Stimulated activated naive CD8-positive, alpha-beta T cell treated with anti-CD3 and anti-CD28 coated beads, Interleukin-15, amount 100 ng/mL, for 72 hours (primary cell): ENCODE results near the gene SPATA31D1.

ENCODE experiments used
- ATAC-seq: fragments of 150-1000 bp; cut with Tn5 transposase; 2 replicates; pipeline ENCODE4 v1.10.0; 2021; ENCODE audit warnings: mild to moderate bottlenecking, moderate library complexity
- DNase-seq, 2 donors: peaks; one replicate each; pipeline ENCODE4 v3.0.0; 2021 to 2022
- H3K27ac Mint-ChIP-seq, 2 donors: one replicate each; pipeline ENCODE4 v1.8.0; 2022; ENCODE audit warnings: mild to moderate bottlenecking in 2 of 2, mixed read lengths in 2 of 2, moderate library complexity in 2 of 2
- H3K27me3 Mint-ChIP-seq: one replicate; pipeline ENCODE4 v1.8.0; 2022; ENCODE audit warnings: mixed read lengths
- H3K4me1 Mint-ChIP-seq: one replicate; pipeline ENCODE4 v1.8.0; 2022; ENCODE audit warnings: mild to moderate bottlenecking, mixed read lengths
- H3K4me3 Mint-ChIP-seq, 2 donors: one replicate each; pipeline ENCODE4 v1.8.0; 2022; ENCODE audit warnings: mild to moderate bottlenecking in 2 of 2, mixed read lengths in 2 of 2, moderate library complexity in 1 of 2
- H3K9me3 Mint-ChIP-seq, 2 donors: one replicate each; pipeline ENCODE4 v1.8.0; 2022; ENCODE audit warnings: mixed read lengths in 2 of 2

Gene SPATA31D1

DNA sequence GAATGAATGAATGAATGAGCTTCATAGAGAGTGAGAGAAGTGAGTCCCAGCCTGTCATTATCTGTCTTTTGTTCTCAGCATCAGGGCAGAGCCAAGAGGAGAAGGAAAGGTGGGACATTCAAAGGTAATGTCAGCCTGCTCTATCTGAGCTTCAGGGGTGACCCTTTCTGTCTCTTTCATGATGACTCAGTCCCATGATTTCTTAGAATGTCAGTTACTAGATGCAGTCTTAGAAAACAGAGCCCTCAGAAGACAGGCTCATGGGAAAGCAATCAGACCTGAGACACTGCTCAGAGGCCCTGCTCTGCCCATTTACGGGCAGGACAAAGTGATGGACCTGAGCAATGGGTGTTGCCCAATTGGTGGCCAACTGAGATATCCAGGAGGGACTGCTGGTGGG lies 1.1 kb downstream of the SPATA31D1 start:
- DNase-seq (no peak), ATAC-seq (no peak)
- peaks cover 9% of the 10 kb centered on the region for H3K27me3 Mint-ChIP-seq
- no peak overlapping the region for H3K27ac Mint-ChIP-seq
- no peaks in the 10 kb centered on the region for H3K4me1 Mint-ChIP-seq
- no peak overlapping the region for H3K4me3 Mint-ChIP-seq
- peaks cover 0 to 22% of the 10 kb centered on the region in 2 donors for H3K9me3 Mint-ChIP-seq

- H3K4me1 Mint-ChIP-seq = no peaks in the 10 kb centered on the region
- H3K27me3 Mint-ChIP-seq = peaks cover 9% of the 10 kb centered on the region
These were observed 5.1 kb downstream of the SPATA31D1 start for GRCh38 chr9:81993656-81994055.

GRCh38 chr9:81999806-82000205 lies 11.2 kb downstream of the SPATA31D1 start:
- no peaks in the 10 kb centered on the region for H3K27me3 Mint-ChIP-seq
- DNase-seq (no peak), ATAC-seq (no peak)
- no peak overlapping the region for H3K27ac Mint-ChIP-seq
- no peaks in the 10 kb centered on the region for H3K4me1 Mint-ChIP-seq
- H3K9me3 Mint-ChIP-seq = peaks cover 0 to 7% of the 10 kb centered on the region in 2 donors
- H3K4me3 Mint-ChIP-seq = no peak overlapping the region

More at GRCh38 chr9:81993656-81994055, 5.1 kb downstream of the SPATA31D1 start:
- Mint-ChIP-seq H3K4me3 (no peak overlapping the region), H3K9me3 (peaks cover 7 to 22% of the 10 kb centered on the region in 2 donors), H3K27ac (no peak overlapping the region)
- DNase-seq = no peak
- ATAC-seq = no peak

DNA sequence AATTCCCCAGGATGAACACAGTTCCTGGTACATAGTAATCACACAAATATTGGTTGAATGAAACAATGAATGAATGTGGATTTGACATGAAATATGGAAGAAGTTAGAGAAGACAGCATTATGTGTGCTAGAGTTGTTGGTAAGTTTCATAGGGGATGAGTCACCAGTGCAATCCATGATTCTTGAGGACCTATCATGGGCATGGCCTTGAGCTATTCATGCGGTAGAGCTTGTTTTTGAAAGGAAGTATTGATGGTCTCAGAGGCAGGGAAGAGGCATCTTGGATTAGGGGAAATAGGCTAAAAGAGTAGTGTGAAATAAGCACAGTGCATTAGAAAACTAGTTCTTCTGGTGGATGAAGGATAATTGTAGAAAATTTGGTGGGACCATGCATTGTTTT lies 22.1 kb downstream of the SPATA31D1 start:
- Mint-ChIP-seq H3K27ac (no peak overlapping the region), H3K4me3 (no peak overlapping the region), H3K9me3 (peaks cover 13 to 22% of the 10 kb centered on the region in 2 donors), H3K27me3 (no peaks in the 10 kb centered on the region), H3K4me1 (no peaks in the 10 kb centered on the region)
- DNase-seq = no peak
- no peak for ATAC-seq

- DNase-seq = no peak
- Mint-ChIP-seq H3K9me3 (peaks cover 13 to 22% of the 10 kb centered on the region in 2 donors), H3K4me3 (no peak overlapping the region), H3K27me3 (no peaks in the 10 kb centered on the region), H3K4me1 (no peaks in the 10 kb centered on the region), H3K27ac (no peak overlapping the region)
- ATAC-seq = no peak
These were observed 22.6 kb downstream of the SPATA31D1 start for GRCh38 chr9:82011133-82011532.

- Mint-ChIP-seq H3K9me3 (peaks cover 13 to 22% of the 10 kb centered on the region in 2 donors), H3K4me1 (no peaks in the 10 kb centered on the region), H3K27ac (no peak overlapping the region), H3K4me3 (no peak overlapping the region), H3K27me3 (no peaks in the 10 kb centered on the region)
- no peak for DNase-seq
- no peak for ATAC-seq
These were observed 23.7 kb downstream of the SPATA31D1 start for GRCh38 chr9:82012276-82012675.

- Mint-ChIP-seq H3K9me3 (peaks cover 10 to 19% of the 10 kb centered on the region in 2 donors), H3K27me3 (no peaks in the 10 kb centered on the region), H3K4me1 (no peaks in the 10 kb centered on the region), H3K4me3 (no peak overlapping the region), H3K27ac (no peak overlapping the region)
- no peak for DNase-seq
- ATAC-seq = no peak
These were observed 31.8 kb downstream of the SPATA31D1 start for GRCh38 chr9:82020331-82020730.

DNA sequence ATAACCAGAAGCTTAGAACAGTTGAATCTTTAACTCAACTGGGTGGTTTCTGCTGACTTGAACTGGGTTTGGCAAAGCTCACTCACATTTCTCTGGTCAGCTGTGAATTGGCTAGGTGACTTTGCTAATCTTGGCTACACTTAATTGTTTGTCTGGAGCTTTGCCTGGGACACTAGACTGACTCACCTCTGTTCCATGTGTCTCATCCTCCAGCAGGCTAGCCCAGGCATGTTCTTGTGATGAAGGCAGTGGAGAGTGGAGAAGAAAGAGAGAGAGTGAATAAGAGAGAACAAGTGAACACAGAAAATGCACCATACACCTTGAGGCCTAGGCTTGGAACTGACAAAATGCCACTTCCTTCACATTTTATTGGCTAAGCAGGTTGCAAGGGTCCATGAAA lies 32.6 kb downstream of the SPATA31D1 start:
- no peak for DNase-seq
- ATAC-seq = no peak
- no peak overlapping the region for H3K4me3 Mint-ChIP-seq

GRCh38 chr9:82022121-82022520 lies 33.5 kb downstream of the SPATA31D1 start:
- Mint-ChIP-seq H3K4me1 (no peaks in the 10 kb centered on the region), H3K27ac (no peak overlapping the region), H3K4me3 (no peak overlapping the region), H3K9me3 (peaks cover 10 to 16% of the 10 kb centered on the region in 2 donors), H3K27me3 (no peaks in the 10 kb centered on the region)
- DNase-seq (no peak), ATAC-seq (no peak)

More for the DNA sequence above, 32.6 kb downstream of the SPATA31D1 start:
- no peaks in the 10 kb centered on the region for H3K4me1 Mint-ChIP-seq
- no peak overlapping the region for H3K27ac Mint-ChIP-seq
- H3K27me3 Mint-ChIP-seq = no peaks in the 10 kb centered on the region
- peaks cover 10 to 16% of the 10 kb centered on the region in 2 donors for H3K9me3 Mint-ChIP-seq

- H3K4me3 Mint-ChIP-seq = no peak overlapping the region
- H3K27ac Mint-ChIP-seq = no peak overlapping the region
- no peaks in the 10 kb centered on the region for H3K4me1 Mint-ChIP-seq
- no peaks in the 10 kb centered on the region for H3K9me3 Mint-ChIP-seq
- no peaks in the 10 kb centered on the region for H3K27me3 Mint-ChIP-seq
- no peak for DNase-seq
- no peak for ATAC-seq
These were observed 36.3 kb downstream of the SPATA31D1 start for GRCh38 chr9:82024908-82025307.

DNA sequence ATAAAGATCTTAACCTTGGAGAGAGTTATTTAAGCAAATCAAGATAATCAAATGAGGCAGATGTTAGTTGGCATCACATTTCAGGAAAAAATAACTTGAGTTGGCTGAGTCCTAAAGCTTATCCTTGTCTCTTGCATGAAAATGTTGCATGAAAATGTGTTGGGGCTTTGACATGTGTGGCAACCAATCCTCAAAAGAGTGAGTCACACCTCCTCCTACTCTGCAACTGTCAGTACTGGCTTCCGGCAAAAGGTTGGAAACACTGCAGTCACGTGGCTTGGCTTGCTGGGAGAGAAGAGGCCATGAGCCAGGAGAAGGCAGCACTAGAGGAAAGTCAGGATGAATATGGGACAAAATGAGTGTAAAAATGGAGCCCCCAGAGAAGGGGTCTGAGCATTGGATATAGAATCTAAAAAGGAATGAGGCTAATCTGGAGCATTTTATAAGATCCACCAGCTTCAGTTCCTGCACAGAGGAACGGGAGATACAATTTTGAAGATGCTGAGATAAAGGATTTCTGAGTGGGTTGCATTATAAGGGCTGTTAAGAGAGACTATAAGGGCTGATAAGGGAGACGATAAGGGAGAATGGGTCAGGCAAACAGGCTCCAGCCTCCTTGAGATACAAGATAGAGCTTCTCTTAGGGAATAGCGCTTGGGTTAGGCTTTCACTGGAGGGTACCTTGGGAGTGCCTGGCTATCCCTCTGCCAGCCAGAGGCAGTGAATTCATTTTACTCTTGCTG lies 43.1 kb downstream of the SPATA31D1 start:
- peak overlapping the region in 1 of 2 donors; percentile 37 for H3K27ac Mint-ChIP-seq
- no peak overlapping the region for H3K4me3 Mint-ChIP-seq
- no peaks in the 10 kb centered on the region for H3K9me3 Mint-ChIP-seq
- H3K27me3 Mint-ChIP-seq = no peaks in the 10 kb centered on the region
- ATAC-seq = no peak
- no peaks in the 10 kb centered on the region for H3K4me1 Mint-ChIP-seq
- no peak for DNase-seq

- H3K27me3 Mint-ChIP-seq = no peaks in the 10 kb centered on the region
- no peaks in the 10 kb centered on the region for H3K9me3 Mint-ChIP-seq
- DNase-seq (no peak), ATAC-seq (no peak)
- no peak overlapping the region for H3K27ac Mint-ChIP-seq
- no peaks in the 10 kb centered on the region for H3K4me1 Mint-ChIP-seq
- H3K4me3 Mint-ChIP-seq = no peak overlapping the region
These were observed 46.6 kb downstream of the SPATA31D1 start for GRCh38 chr9:82034956-82035731.

- Mint-ChIP-seq H3K27me3 (no peaks in the 10 kb centered on the region), H3K27ac (no peak overlapping the region), H3K4me1 (no peaks in the 10 kb centered on the region), H3K4me3 (no peak overlapping the region), H3K9me3 (no peaks in the 10 kb centered on the region)
- ATAC-seq (no peak), DNase-seq (no peak)
These were observed 47.5 kb downstream of the SPATA31D1 start for GRCh38 chr9:82036086-82036485.

DNA sequence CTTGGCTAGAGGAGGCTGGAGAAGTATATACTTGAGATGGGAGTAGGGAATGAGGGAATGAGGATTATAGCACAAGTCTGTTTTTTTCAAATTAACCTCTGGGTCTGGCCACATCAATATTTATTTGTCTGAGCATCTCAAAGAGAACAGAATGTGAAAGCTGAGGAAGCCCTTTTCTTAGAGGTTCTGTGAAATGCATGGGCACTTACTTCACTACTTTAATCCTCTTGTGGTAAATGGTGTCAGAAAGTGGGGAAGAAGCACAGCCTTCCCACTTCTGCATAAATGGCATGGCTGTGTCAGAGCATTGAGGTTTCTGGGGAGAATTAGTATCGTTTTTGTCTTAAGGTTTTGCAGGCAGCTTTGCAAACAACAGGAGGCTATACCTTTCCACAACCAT lies 48.6 kb downstream of the SPATA31D1 start:
- Mint-ChIP-seq H3K27ac (no peak overlapping the region), H3K9me3 (no peaks in the 10 kb centered on the region), H3K4me1 (no peaks in the 10 kb centered on the region), H3K4me3 (no peak overlapping the region), H3K27me3 (no peaks in the 10 kb centered on the region)
- no peak for ATAC-seq
- no peak for DNase-seq

GRCh38 chr9:82038897-82039296 lies 50.3 kb downstream of the SPATA31D1 start:
- DNase-seq (no peak), ATAC-seq (no peak)
- Mint-ChIP-seq H3K27me3 (no peaks in the 10 kb centered on the region), H3K4me3 (no peak overlapping the region), H3K4me1 (no peaks in the 10 kb centered on the region), H3K9me3 (no peaks in the 10 kb centered on the region), H3K27ac (no peak overlapping the region)
